Ramos (cell line): ENCODE results near the gene FAM174C.
"Not testable (repeated sequence)": the region's sequence is repeated elsewhere in the genome, so short reads cannot be mapped to it uniquely, and the experiment has no call there.

Experiments used
- in situ Hi-C: fragments of 300-500 bp; cut with MboI; formaldehyde crosslinking; loops from one replicate; pipeline ENCODE4 v1.14.3; 2022; ENCODE audit warnings: low sequenced_read_pairs; ENCODE audit not compliant: unreplicated experiment

FAM174C gene

DNA sequence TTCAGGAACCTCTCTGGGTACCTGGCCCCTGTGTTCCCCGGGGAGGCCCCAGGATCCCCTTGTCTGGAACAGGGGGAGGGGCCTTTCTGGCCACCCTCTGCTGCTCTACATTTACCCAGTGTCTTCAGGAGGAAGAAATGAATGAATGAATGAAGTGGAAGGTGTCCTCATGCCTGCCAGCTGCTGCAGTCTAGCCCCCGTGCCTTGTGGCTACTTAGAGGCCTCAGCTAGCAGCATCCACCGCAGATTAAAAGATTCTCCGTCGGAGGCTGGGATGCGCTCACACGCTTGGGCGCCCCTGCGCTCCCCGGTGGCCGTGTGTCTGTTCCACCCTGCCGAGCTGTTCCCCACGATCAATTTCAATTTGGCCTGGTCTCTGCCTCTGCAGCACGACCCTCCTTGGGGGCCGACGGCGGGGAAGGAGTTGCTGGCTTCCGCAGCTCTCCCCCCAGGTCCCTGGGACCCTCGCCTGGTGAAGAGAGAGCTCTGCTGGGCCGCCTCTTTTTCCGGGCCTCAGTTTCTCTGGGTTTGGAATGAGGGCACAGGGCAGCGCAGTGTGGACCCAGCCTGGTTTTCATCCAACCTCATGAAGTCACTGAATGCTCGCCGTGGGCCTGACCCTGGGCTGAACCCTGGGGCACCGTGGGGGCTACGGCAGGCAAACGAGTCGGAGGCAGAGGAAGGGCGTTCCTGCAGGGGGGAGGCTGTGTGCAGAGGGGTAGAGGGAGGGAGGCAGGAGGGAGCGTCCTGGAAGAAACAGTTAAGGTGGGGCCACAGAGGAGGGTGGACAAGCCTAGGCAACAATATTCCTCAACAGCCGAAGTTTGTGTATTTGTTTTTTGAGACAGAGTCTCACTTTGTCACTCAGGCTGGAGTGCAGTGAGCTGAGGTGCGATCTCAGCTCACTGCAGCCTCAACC lies 38.6 kb downstream of the FAM174C start:
- in situ Hi-C loops: no loop called here

DNA sequence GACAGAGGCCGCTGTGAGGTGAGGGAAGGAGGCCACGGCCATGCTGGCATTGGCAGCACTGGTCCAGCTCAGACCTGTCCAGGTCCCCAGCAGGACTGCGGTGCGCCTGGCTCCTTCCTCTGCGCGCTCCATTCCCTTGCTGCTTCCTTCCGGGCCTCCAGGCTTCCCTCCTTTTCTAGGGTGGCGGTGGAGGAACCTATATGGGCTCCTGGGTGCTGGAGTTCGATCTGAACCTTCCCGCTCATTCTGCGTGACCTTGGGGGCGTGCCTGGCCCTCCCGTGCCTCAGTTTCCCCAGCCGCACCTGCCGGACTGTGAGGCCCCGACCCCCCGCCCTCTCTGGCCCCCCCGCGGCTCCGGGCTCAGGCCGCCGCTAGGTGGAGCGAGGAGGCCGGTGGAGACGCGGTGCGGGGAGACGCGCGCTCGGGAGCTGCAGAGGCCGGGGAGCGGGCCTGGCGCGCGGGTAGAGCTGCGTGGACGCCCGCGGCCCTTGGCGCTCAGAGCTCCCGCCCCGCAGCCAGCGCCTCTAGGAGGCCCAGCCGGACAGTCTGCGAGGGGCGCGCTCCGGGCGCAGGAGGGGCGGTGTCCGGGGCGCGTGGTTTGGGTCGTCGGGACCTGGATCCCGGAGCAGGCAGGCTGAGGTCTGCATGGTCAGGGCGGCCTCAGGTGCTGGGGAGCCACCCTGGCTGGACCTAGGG lies 40.3 kb downstream of the FAM174C start:
- in situ Hi-C loops: no loop called here

DNA sequence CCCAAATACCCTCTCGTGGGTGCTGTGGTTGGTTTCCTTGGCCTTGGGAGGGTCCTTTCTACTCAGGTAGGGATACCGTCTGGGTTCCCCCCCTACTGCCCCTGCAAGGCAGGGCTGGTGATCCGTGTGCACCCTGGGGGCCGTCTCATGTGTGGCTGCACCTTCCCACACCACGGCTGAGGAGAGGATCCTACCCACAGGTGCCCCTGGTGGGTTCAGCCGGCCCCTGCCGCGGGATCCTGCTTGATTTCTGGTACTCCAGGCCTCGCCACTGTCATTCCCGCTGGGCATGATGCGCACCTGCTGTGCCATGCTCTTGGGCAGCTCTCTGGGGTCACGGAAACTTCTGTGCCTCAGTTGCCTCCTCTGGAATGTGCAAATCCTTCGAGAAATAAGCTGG lies 41.1 kb downstream of the FAM174C start:
- in situ Hi-C loops: no loop called here

DNA sequence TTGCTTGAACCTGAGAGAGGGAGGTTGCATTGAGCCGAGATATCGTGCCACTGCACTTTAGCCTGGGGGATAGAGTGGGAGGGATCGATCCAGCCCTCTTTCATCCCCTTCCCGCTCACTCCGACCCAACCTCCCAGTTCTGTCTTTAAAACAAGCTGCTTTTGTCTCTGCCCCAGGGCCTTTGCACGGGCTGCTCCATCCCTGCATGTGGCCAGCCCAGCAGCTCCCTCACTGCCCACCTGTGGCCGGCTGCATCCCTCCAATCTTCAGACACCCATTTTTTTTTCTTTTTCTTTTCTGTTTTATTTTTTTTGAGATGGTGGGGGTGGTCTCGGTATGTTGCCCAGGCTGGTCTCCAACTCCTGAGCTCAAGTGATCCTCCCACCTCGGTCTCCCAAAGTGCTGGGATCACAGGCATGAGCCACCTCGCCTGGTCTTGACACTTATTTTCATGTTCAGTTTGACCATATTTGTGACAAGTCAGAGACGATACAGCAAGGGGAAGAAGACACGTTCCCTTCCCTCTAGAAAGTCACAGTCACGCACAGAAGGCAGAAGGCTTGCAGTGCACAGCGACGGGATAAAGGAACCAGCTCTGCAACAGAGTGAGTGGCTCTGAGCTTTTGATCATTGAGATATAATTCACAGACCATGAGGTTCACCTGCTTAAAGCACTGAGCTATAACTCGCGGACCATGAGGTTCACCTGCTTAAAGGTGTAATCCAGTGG lies 42.1 kb downstream of the FAM174C start:
- in situ Hi-C loops: no loop called here

DNA sequence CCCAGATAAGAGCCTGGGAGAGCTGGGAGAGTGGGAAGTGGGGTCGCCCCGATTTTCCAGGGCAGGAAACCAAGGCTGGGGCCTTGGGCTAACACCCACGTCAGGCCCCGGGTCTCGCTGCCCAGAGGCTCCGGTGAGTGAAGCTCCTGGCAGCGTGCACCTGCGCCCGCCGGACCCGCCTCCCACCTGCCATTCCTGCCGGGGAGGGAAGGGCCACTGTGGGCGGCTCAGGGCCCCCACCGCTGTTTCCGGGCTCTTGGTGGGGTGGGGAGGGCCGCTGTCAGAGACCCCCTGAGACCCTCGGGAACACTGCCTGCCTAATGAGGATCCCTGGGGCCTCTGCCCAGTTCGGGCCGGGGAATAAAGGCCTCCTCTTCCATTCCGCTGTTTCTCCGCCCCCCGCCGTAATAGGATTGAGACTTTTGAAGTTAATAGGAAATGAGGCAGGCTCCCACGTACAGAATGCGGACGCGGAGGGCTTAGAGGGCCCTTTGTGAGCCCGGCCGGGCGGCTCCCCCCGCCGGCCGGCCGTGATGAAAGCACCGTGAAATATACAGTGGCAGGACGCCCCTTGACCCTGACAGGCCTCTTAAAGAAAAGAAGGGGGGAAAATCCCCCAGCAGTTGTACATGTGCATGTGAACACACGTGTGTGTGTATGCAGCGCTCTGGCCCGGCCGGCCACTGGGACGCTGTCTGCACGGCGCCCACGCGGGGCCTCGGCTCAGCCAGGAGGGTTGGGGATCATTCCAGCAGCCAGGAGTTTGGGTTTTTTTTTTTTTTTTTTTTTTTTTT lies 43.5 kb downstream of the FAM174C start:
- in situ Hi-C loops: no loop called here

DNA sequence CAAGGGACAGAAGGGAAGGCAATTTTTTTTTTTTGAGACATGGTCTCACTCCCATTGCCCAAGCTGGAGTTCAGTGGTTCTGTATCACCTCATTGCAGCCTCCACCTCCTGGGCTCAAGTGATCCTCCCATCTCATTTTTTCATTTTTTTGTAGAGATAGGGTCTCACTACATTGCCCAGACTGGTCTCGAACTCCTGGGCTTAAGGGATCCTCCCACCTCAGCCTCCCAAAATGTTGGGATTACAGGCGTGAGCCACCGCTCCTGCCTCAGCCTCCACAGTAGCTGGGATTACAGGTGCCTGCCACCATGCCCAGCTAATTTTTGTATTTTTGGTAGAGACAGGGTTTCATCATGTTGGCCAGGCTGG lies 44.9 kb downstream of the FAM174C start:
- in situ Hi-C loops: not testable (repeated sequence)

DNA sequence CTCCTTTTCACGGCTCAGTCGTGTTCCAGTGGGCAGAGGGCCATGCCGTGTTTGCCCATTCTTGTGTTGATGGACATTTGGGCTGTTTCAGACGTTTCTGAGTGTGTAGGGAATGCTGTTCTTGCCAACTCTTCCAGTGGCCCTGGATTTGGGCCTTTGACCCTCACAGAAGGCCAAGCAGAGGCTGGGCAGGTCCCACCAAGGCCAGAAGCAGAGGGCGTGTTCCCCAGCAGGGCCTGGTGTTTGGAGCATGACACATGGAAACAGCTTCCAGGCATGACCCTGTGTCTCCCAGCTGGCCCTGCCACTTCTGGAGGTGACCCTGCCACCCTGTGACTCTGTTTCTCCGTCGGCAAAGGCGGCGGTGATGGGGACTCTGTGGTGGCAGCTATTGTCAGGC lies 46.2 kb downstream of the FAM174C start:
- in situ Hi-C loops: no loop called here

DNA sequence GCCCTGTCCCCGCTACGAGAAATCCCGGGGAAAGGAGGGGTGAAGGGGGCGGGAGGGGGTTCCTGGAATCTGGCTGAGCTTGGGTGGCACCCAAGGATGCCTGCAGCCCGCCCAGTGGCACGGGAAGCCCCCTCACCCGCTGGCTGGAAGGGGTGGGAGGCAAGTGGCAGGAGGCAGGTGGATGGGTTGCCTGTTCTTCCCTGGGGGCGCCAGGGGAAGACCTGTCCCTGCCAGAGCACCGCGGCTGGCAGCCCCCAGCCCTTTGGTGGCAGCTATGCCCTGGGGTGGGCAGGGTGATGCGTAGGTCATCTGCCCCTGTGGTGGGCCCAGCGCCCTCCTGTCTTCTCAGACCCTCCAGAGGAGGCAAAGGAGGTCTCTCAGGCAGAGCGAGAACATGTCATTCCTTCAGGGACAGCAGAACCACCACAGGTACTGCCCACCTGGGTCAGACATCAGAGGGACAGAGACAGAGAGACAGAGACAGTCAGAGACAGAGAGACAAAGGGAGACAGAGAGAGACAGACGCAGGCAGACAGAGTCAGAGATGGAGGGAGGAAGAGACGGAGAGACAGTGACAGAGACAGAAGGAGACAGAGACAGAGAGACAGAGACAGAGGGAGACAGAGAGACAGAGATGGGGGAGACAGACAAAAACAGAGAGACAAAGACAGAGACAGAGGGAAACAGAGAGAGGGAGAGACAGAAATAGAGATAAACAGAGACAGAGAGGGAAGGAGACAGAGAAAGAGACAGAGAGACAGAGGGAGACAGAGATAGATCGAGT lies 47.1 kb downstream of the FAM174C start:
- in situ Hi-C loops: no loop called here

DNA sequence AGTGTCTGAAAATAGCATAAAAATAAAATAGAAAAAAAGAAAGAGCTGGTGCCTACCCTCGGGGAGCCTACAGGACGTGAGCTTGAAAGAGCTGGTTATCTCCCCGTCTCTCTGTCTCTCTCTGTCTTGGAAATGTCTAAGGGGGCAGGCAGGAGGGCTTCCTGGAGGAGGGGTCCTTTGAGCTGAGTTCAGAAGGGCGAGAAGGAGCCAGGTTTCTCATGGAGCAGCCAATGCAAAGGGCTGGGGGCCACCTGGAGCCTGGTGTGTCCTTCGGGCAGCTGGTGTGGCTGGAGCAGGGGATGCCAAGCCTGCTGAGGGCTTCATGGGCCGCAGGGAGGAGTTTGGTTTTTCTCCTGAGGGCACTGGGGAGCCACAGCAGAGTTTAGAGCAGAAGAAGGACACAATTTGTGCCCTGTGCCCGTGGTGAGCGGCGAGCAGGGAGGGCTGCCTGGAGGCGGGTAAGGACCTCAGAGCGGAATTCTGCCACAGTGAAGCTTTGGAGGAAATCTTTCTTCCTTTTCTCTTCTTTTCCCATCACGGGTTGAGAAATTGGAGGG lies 49.0 kb downstream of the FAM174C start:
- in situ Hi-C loops: no loop called here

DNA sequence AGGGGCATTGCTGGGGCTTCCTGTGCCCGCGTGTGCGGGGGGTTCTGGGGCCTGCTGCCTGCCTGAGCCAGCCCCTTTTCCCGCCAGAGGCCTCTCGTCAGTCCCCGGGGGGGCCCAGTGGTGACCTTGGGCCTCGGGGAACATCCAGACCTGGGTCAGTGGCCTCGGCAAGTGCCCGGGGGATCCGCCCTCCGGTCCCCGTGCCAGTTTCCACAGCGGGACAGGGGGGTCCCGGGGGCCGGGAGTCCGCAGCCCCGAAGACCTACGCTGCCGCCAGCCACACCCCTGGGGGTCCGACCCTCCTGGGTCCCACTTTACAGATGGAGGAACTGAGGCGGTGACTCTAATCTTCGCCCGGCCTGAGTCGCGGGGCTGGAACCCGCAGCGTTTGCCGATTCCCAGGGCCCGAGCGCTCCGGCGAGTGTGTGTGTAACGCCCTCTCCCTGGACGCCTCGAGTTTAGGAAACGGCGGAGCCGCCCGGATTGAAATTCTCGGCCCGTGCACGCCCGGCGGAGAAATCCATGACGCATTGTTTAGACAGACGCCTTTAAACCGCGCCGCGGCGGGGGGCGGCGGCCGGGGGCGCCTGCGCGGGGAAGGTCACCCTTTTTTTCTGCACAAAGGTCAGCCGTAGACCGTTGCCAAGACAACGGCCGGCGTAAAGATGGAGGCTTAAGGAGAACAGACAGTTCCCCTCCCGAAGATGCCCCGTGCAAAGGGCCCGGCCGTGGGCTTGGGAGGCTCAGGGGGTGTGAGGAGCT lies 49.7 kb downstream of the FAM174C start:
- in situ Hi-C loops: no loop called here

DNA sequence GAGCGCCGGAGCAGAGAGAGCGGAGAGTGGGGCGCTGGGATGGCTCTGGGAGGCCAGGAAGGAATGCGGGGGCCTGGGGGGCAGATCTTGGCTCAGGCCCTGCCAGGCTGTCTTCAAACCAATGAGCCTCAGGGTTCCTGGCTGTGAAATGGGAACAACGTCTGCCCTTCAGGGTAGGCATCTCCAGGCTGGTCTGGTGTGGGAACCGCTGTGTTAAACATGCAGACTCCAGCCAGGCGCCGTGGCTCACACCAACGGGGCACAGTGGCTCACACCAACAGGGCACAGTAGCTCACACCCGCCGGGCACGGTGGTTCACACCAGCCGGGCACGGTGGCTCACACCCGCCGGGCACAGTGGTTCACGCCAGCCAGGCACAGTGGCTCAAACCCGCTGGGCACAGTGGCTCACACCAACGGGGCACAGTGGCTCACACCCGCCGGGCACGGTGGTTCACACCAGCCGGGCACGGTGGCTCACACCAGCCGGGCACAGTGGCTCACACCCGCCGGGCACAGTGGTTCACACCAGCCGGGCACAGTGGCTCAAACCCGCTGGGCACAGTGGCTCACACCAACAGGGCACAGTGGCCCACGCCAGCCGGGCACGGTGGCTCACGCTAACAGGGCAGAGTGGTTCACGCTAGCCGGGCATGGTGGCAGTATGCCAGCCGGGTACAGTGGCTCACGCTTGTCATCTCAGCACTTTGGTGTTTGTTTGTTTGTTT lies 50.4 kb downstream of the FAM174C start:
- in situ Hi-C loops: no loop called here

DNA sequence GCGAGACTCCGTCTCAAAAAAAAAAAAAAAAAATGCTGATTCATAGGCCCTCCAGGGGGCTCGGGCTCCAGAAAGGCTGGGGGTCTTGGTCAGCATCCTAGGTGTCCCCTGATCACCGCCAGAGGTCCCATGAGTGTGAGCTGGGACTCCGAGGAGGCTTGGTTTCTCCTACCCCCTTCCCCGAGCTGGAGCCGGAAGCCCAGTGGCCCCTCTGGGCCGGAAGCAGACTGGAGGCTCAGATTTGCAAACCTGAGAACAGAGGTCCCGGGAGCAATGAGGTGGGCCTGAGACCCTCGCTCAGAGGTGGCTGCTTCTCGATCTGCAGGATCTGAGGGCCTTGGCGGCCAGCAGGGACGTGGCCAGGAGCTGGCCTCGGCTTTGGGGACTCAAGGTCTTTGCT lies 51.8 kb downstream of the FAM174C start:
- in situ Hi-C loops: no loop called here
